Adrenal gland (tissue), 12 donors: ENCODE measurements around the gene RFPL3. TPM values are rescaled to one million over a fixed set of nuclear protein-coding genes. Genes with fewer than 3 reads are reported as not detected.

ENCODE experiments used
- DNase-seq, 7 donors: peaks; one replicate each; pipeline ENCODE4 v3.0.0-alpha.2; 2019 to 2020
- H3K27ac ChIP-seq, 5 donors: fragments of 200-600 bp; sonication (generic) in 4 of 5; 1 replicate in 3 of 5; 2 replicates in 2 of 5; pipeline versions ENCODE4 v1.5.1 to v1.8.0; 2016 to 2020; ENCODE audit warnings: mild to moderate bottlenecking in 1 of 5
- H3K27me3 ChIP-seq: fragments of 200-600 bp; 2 replicates; pipeline ENCODE4 v1.8.0; 2021
- H3K36me3 ChIP-seq, 2 donors: fragments of 200-600 bp; replicated peaks in 1 of 2; 1 replicate in 1 of 2; 2 replicates in 1 of 2; pipeline versions ENCODE4 v1.5.1 to v1.8.0; 2018 to 2022
- H3K4me1 ChIP-seq, 2 donors: fragments of 200-600 bp; replicated peaks in 1 of 2; 1 replicate in 1 of 2; 2 replicates in 1 of 2; pipeline versions ENCODE4 v1.5.1 to v1.8.0; 2018 to 2021
- H3K4me3 ChIP-seq, 4 donors: fragments of 200-600 bp; sonication (generic) in 3 of 4; one replicate each; pipeline ENCODE4 v1.5.1; 2016 to 2018
- H3K9me3 ChIP-seq, 3 donors: fragments of 200-600 bp; sonication (generic) in 1 of 3; replicated peaks in 1 of 3; 1 replicate in 2 of 3; 2 replicates in 1 of 3; pipeline versions ENCODE4 v1.5.1 to v1.8.0; 2016 to 2021
- CTCF ChIP-seq, 6 experiments: fragments of 450-650 bp in 4 of 6; fragments of 200-600 bp in 2 of 6; sonication (generic) in 1 of 6; IDR thresholded peaks; 1 replicate in 5 of 6; 2 replicates in 1 of 6; pipeline versions ENCODE4 v1.5.1 to v1.8.0; 2016 to 2021; ENCODE audit warnings: antibody characterized with exemption in 6 of 6, mild to moderate bottlenecking in 2 of 6, moderate library complexity in 1 of 6
- POLR2A ChIP-seq, 2 donors: fragments of 450-650 bp; IDR thresholded peaks; one replicate each; pipeline ENCODE4 v1.6.1; 2017; ENCODE audit warnings: antibody characterized with exemption in 2 of 2, mild to moderate bottlenecking in 2 of 2, moderate library complexity in 1 of 2
- WGBS, 4 donors: extraction: QIAGEN DNeasy Blood & Tissue Kit in 2 of 4; methylation state at CpG; one replicate each; pipeline versions ENCODE4 v1.1.5 to v1.1.7; 2013 to 2017; 5-methylcytosine and 5-hydroxymethylcytosine counted together
- intact Hi-C, 2 donors: fragments of 100-400 bp; cut with DNase I; formaldehyde crosslinking; loops; one replicate each; pipeline versions ENCODE4 v1.14.1 to v1.15.0; 2022 to 2023
- polyA plus RNA-seq, 3 donors: library from polyadenylated mRNA; stranded (reverse); fragments of 200-250 nt in 2 of 3; fragments of 350-450 nt in 1 of 3; fragmentation: Illumina TruSeq in 1 of 3; extraction: RNeasy Lipid Tissue Mini Kit (QIAGEN cat#74804) in 1 of 3; gene quantifications; one replicate each; pipeline ENCODE4 v1.2.3, GENCODE V29; 2013 to 2014
- total RNA-seq, 9 donors: library from RNA; depleted of rRNA in 4 of 9; stranded (reverse); fragments of >200 nt in 4 of 9; fragments of 120-200 nt in 1 of 9; fragmentation: NEBNext Ultra II Directional in 1 of 9; extraction: Animal tissue kit (Norgen Biotek cat#: 25700) in 1 of 9; gene quantifications; one replicate each; pipeline versions ENCODE4 v1.1.0 to v1.2.4, GENCODE V29; 2013 to 2023
- donor health status: healthy with polysubstance abuse.
- donor health status: Bipolar disorder and iron deficiency.
- donor health status: DM: yes; HTN: yes; CAD: no.
- donor health status: DM: no; HTN: no; CAD: no.
- donor health status: DM: no; HTN: no; CAD: no.
- donor health status: DM: yes; HTN: yes; CAD: no.

The RFPL3 gene
- total and polyA plus RNA-seq, 12 donors: not detected

GRCh38 chr22:32364210-32364609 lies 6.5 kb downstream of the RFPL3 start:
- Histone ChIP-seq H3K27ac (no peak overlapping the region), H3K27me3 (no peaks in the 10 kb centered on the region), H3K4me3 (no peak overlapping the region), H3K4me1 (no peaks in the 10 kb centered on the region), H3K36me3 (no peaks in the 10 kb centered on the region), H3K9me3 (no peaks in the 10 kb centered on the region)
- no peak for TF ChIP-seq POLR2A (IDR thresholded peaks at IDR 0.05)
- TF ChIP-seq CTCF (IDR thresholded peaks at IDR 0.05): no peak
- WGBS, 4 donors: 84 to 88% (median 86%) methylated on average over 5 of the region's 5 CpGs
- DNase-seq: no peak
- intact Hi-C loops: no loop called here

- Histone ChIP-seq H3K36me3 (no peaks in the 10 kb centered on the region), H3K27ac (no peak overlapping the region), H3K4me3 (no peak overlapping the region), H3K27me3 (no peaks in the 10 kb centered on the region), H3K9me3 (no peaks in the 10 kb centered on the region), H3K4me1 (no peaks in the 10 kb centered on the region)
- DNase-seq: no peak
- WGBS, 4 donors: 74 to 90% (median 85%) methylated on average over 7 of the region's 7 CpGs
- intact Hi-C loops: no loop called here
- TF ChIP-seq CTCF (IDR thresholded peaks at IDR 0.05) (no peak), POLR2A (IDR thresholded peaks at IDR 0.05) (no peak)
Observed at GRCh38 chr22:32375678-32376450, 18.2 kb downstream of the RFPL3 start.

GRCh38 chr22:32376681-32377080 lies 19.0 kb downstream of the RFPL3 start:
- no peak overlapping the region for H3K27ac ChIP-seq
- intact Hi-C loops: no loop called here
- H3K36me3 ChIP-seq: no peaks in the 10 kb centered on the region
- no peaks in the 10 kb centered on the region for H3K4me1 ChIP-seq
- no peak overlapping the region for H3K4me3 ChIP-seq
- no peaks in the 10 kb centered on the region for H3K9me3 ChIP-seq
- TF ChIP-seq CTCF (IDR thresholded peaks at IDR 0.05): no peak
- TF ChIP-seq POLR2A (IDR thresholded peaks at IDR 0.05): no peak
- DNase-seq: no peak
- WGBS, 4 donors: 67 to 80% (median 73%) methylated on average over 3 to 5 of the region's 5 CpGs
- H3K27me3 ChIP-seq: no peaks in the 10 kb centered on the region

- Histone ChIP-seq H3K27ac (no peak overlapping the region), H3K36me3 (no peaks in the 10 kb centered on the region), H3K4me3 (no peak overlapping the region), H3K9me3 (no peaks in the 10 kb centered on the region), H3K27me3 (no peaks in the 10 kb centered on the region), H3K4me1 (no peaks in the 10 kb centered on the region)
- intact Hi-C loops: no loop called here
- TF ChIP-seq POLR2A (IDR thresholded peaks at IDR 0.05) (no peak), CTCF (IDR thresholded peaks at IDR 0.05) (peak in 5 of 6 experiments; percentile 27 to 53 (median 40))
- peak in 1 of 7 donors; percentile 17 for DNase-seq
- WGBS, 4 donors: 52 to 79% (median 72%) methylated on average over 3 to 4 of the region's 4 CpGs
Observed at GRCh38 chr22:32378707-32379272, 21.1 kb downstream of the RFPL3 start.
